Endothelial cell of umbilical vein (primary cell): Measurements from ENCODE around the gene IMPG2. TPM values are rescaled to one million over a fixed set of nuclear protein-coding genes. Genes with fewer than 3 reads are reported as not detected.

Source experiments
- BruUV-seq: library from RNA; stranded (reverse); fragments of 400-500 nt; replicated peaks from 2 replicates; lab custom pipeline; 2021; lab: Mats Ljungman, UMichigan
- CTCF ChIA-PET: fragments of 300-600, 350-600 bp; sonication (Branson Sonifier 250); formaldehyde crosslinking; loops from one replicate; lab custom pipeline; 2021; ENCODE audit warnings: antibody characterized with exemption, inconsistent platforms; lab: Charles Lee
- POLR2A ChIA-PET: fragments of 300-600, 350-600 bp; sonication (Branson Sonifier 250); formaldehyde crosslinking; loops from one replicate; lab custom pipeline; 2021; ENCODE audit warnings: antibody characterized with exemption, inconsistent platforms; lab: Charles Lee
- DNase-seq: peaks from one replicate; pipeline ENCODE4 v3.0.0-alpha.2; 2011; ENCODE audit warnings: low read depth, low spot score
- FAIRE-seq: peaks from 2 replicates; lab custom pipeline; 2011; peaks lifted over from hg19 to GRCh38; lab: Jason Lieb, UNC
- H2AFZ ChIP-seq: 2 replicates; pipeline ENCODE4 v1.6.0; 2012; ENCODE audit warnings: low read depth, low read length, control low read depth, inconsistent platforms
- H3K27ac ChIP-seq: 2 replicates; pipeline ENCODE4 v1.5.1; 2011; ENCODE audit warnings: low read depth, mild to moderate bottlenecking, control low read depth, low read length, moderate library complexity; ENCODE audit not compliant: insufficient read depth
- H3K27me3 ChIP-seq, 2 experiments: 2 replicates each; pipeline versions ENCODE4 v1.6.0 to v1.6.1; 2011; ENCODE audit warnings: low read length in 2 of 2, mixed read lengths in 1 of 2; ENCODE audit not compliant: control insufficient read depth in 2 of 2, insufficient read depth in 2 of 2
- H3K36me3 ChIP-seq, 2 experiments: 2 replicates in 1 of 2; 3 replicates in 1 of 2; pipeline ENCODE4 v1.5.1; 2011; ENCODE audit warnings: low read length in 2 of 2, mild to moderate bottlenecking in 1 of 2, moderate library complexity in 1 of 2; ENCODE audit not compliant: control insufficient read depth in 2 of 2, insufficient read depth in 2 of 2; ENCODE audit errors: extremely low read depth in 1 of 2
- H3K4me1 ChIP-seq: 3 replicates; pipeline ENCODE4 v1.5.1; 2011; ENCODE audit warnings: mild to moderate bottlenecking, low read length; ENCODE audit not compliant: control insufficient read depth, insufficient read depth; ENCODE audit errors: extremely low read depth
- H3K4me2 ChIP-seq: 2 replicates; pipeline ENCODE4 v1.6.1; 2011; ENCODE audit warnings: low read length, control low read depth, mixed read lengths; ENCODE audit not compliant: insufficient read depth
- H3K4me3 ChIP-seq, 3 experiments: fragments of 200-600 bp in 1 of 3; sonication (generic), shearing (Covaris generic) in 1 of 3; replicated peaks in 1 of 3; 2 replicates each; pipeline ENCODE4 v1.5.1; 2011 to 2016; ENCODE audit warnings: control low read depth in 3 of 3, low read length in 3 of 3, mild to moderate bottlenecking in 2 of 3, inconsistent platforms in 1 of 3, low read depth in 1 of 3, moderate library complexity in 1 of 3; ENCODE audit not compliant: insufficient read depth in 1 of 3
- H3K79me2 ChIP-seq: 2 replicates; pipeline ENCODE4 v1.6.0; 2012; ENCODE audit warnings: low read length, inconsistent platforms; ENCODE audit not compliant: control insufficient read depth, insufficient read depth
- H3K9ac ChIP-seq: replicated peaks from 2 replicates; pipeline ENCODE3; 2011; ENCODE audit warnings: low read length, control low read depth; ENCODE audit not compliant: insufficient read depth; ENCODE audit errors: extremely low read depth
- H3K9me1 ChIP-seq: replicated peaks from 3 replicates; pipeline ENCODE4 v1.6.0; 2011; ENCODE audit warnings: mild to moderate bottlenecking, low read length; ENCODE audit not compliant: control insufficient read depth, insufficient read depth; ENCODE audit errors: extremely low read depth
- H3K9me3 ChIP-seq: replicated peaks from 2 replicates; pipeline ENCODE4 v1.5.1; 2012; ENCODE audit warnings: low read length, inconsistent platforms; ENCODE audit not compliant: control insufficient read depth, insufficient read depth
- H4K20me1 ChIP-seq: replicated peaks from 2 replicates; pipeline ENCODE3; 2011; ENCODE audit warnings: mild to moderate bottlenecking, low read length; ENCODE audit not compliant: control insufficient read depth, insufficient read depth; ENCODE audit errors: extremely low read depth
- EZH2 ChIP-seq: IDR thresholded peaks from 2 replicates; pipeline ENCODE4 v1.6.1; 2012; ENCODE audit warnings: borderline replicate concordance, low read depth, mild to moderate bottlenecking, moderate library complexity, low read length, inconsistent platforms; ENCODE audit not compliant: severe bottlenecking
- FOS ChIP-seq: IDR thresholded peaks from 2 replicates; pipeline ENCODE4 v1.6.1; 2011; ENCODE audit warnings: mild to moderate bottlenecking, low read length, moderate library complexity, borderline replicate concordance; ENCODE audit not compliant: insufficient read depth
- GATA2 ChIP-seq: IDR thresholded peaks from 2 replicates; pipeline ENCODE4 v1.7.0; 2011; ENCODE audit warnings: low read depth, mild to moderate bottlenecking, moderate library complexity, mixed read lengths, low read length; ENCODE audit not compliant: insufficient read length, insufficient read depth
- JUN ChIP-seq: IDR thresholded peaks from 2 replicates; pipeline ENCODE4 v1.6.1; 2011; ENCODE audit warnings: borderline replicate concordance, low read depth; ENCODE audit not compliant: insufficient read length, insufficient read depth
- MYC ChIP-seq: IDR thresholded peaks from one replicate; pipeline ENCODE4 v1.6.1; 2011; ENCODE audit warnings: mild to moderate bottlenecking, low read depth, low read length
- POLR2A ChIP-seq: IDR thresholded peaks from 2 replicates; pipeline ENCODE4 v1.6.1; 2012; ENCODE audit warnings: low read depth, mild to moderate bottlenecking, control low read depth, low read length
- POLR2AphosphoS5 ChIP-seq: IDR thresholded peaks from 2 replicates; pipeline ENCODE4 v1.6.1; 2012; ENCODE audit warnings: low read depth, mild to moderate bottlenecking, control low read depth, low read length, moderate library complexity; ENCODE audit not compliant: insufficient read depth
- dilution Hi-C: fragments of 300-500 bp; cut with MboI; formaldehyde crosslinking; loops from one replicate; pipeline ENCODE4 v1.15.0; 2019; ENCODE audit warnings: low sequenced_read_pairs; ENCODE audit not compliant: extremely low pct_ligation_motif_present
- intact Hi-C: fragments of 100-400 bp; cut with micrococcal nuclease; formaldehyde crosslinking; loops from one replicate; pipeline ENCODE4 v1.10.0; 2022
- polyA plus RNA-seq, 4 experiments: library from polyadenylated mRNA; depleted of rRNA in 3 of 4; stranded (reverse) in 3 of 4; unstranded in 1 of 4; fragments of >200 nt; gene quantifications; 2 replicates each; pipeline versions ENCODE4 v1.2.1 to v1.2.3, GENCODE V29; 2011 to 2012; ENCODE audit warnings: missing spikeins in 1 of 4
- total RNA-seq: library from RNA; stranded (reverse); gene quantifications from 2 replicates; pipeline ENCODE4 v1.2.3, GENCODE V29; 2021
- TF ChIP-seq, protein P1 (sequence below): IDR thresholded peaks from 2 replicates; pipeline ENCODE4 v1.6.1; 2011; ENCODE audit not compliant: insufficient read depth, insufficient read length
- TF ChIP-seq, protein P2 (sequence below), 2 donors: IDR thresholded peaks; 1 replicate in 1 of 2; 2 replicates in 1 of 2; pipeline ENCODE4 v1.5.1; 2011; ENCODE audit warnings: low read length in 2 of 2, mild to moderate bottlenecking in 2 of 2, moderate library complexity in 2 of 2, control low read depth in 1 of 2, inconsistent platforms in 1 of 2, low read depth in 1 of 2; ENCODE audit not compliant: insufficient read depth in 1 of 2; ENCODE audit errors: extremely low read depth in 1 of 2

The IMPG2 gene
- total and polyA plus RNA-seq, 2 donors (not counting 3 experiments of a cell fraction or from before 2014, with no cell fraction given): 0.39 to 0.71 TPM

DNA sequence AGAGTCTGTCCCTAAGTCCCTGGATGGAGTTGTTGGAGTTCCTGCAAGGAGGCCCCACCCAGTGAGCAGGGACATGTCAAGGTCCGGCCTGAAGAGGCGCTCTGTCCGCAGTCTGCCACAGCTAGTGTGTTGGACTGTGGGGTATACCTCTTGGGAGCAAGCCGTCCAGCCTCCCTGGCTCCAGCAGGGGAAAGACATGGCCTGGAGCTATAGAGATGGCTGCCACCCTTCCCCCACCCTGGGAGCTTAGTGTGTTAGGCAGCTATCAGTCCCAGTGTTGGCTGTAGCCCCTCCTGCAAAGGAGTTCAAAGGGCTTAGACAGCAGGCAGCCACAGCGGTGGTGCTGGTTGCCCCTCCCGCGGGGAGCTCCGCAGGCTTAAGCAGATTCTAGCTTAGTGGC is 20.3 kb downstream of the IMPG2 start:
- Histone ChIP-seq H3K36me3 (peaks cover 0 to 3% of the 10 kb centered on the region in 2 experiments), H3K79me2 (no peaks in the 10 kb centered on the region), H3K9me3 (no peaks in the 10 kb centered on the region), H3K27me3 (no peaks in the 10 kb centered on the region), H3K4me2 (no peak overlapping the region), H4K20me1 (no peaks in the 10 kb centered on the region), H3K4me3 (no peak overlapping the region), H3K9me1 (no peaks in the 10 kb centered on the region), H2AFZ (no peak overlapping the region), H3K27ac (no peak overlapping the region), H3K9ac (no peak overlapping the region), H3K4me1 (no peaks in the 10 kb centered on the region)
- no TSS peak for BruUV-seq
- FAIRE-seq: no peak
- intact Hi-C loops (no loop called here), dilution Hi-C loops (no loop called here)
- POLR2A ChIA-PET: no interaction called here
- TF ChIP-seq POLR2AphosphoS5: no peak
- TF ChIP-seq GATA2: no peak
- TF ChIP-seq, protein P1, sequence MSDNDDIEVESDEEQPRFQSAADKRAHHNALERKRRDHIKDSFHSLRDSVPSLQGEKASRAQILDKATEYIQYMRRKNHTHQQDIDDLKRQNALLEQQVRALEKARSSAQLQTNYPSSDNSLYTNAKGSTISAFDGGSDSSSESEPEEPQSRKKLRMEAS: no peak
- no peak for TF ChIP-seq POLR2A
- no peak for TF ChIP-seq FOS
- no peak for TF ChIP-seq MYC
- TF ChIP-seq EZH2: no peak
- TF ChIP-seq JUN: no peak
- TF ChIP-seq, protein P2, sequence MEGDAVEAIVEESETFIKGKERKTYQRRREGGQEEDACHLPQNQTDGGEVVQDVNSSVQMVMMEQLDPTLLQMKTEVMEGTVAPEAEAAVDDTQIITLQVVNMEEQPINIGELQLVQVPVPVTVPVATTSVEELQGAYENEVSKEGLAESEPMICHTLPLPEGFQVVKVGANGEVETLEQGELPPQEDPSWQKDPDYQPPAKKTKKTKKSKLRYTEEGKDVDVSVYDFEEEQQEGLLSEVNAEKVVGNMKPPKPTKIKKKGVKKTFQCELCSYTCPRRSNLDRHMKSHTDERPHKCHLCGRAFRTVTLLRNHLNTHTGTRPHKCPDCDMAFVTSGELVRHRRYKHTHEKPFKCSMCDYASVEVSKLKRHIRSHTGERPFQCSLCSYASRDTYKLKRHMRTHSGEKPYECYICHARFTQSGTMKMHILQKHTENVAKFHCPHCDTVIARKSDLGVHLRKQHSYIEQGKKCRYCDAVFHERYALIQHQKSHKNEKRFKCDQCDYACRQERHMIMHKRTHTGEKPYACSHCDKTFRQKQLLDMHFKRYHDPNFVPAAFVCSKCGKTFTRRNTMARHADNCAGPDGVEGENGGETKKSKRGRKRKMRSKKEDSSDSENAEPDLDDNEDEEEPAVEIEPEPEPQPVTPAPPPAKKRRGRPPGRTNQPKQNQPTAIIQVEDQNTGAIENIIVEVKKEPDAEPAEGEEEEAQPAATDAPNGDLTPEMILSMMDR (IDR thresholded peaks at IDR 0.05; ENCODE audit: extremely low read depth in 1 of 2, insufficient read depth in 1 of 2, low read depth in 1 of 2, low read length in 2 of 2): no peak
- DNase-seq: no peak
- CTCF ChIA-PET: no interaction called here
